CD4-positive, alpha-beta T cell (primary cell): ENCODE data around the gene ADH5. TPM values are rescaled to one million over a fixed set of nuclear protein-coding genes. Genes with fewer than 3 reads are reported as not detected.
"Not testable (repeated sequence)": the region's sequence is repeated elsewhere in the genome, so short reads cannot be mapped to it uniquely, and the experiment has no call there.

Experiments
- ATAC-seq: fragments of 200-7000 bp; cut with Tn5 transposase; one replicate; pipeline ENCODE4 v1.10.0; 2022; ENCODE audit warnings: mild to moderate bottlenecking; ENCODE audit not compliant: poor library complexity
- CTCF ChIA-PET: fragments of 350-600 bp; sonication (Branson Sonifier 250); formaldehyde crosslinking; loops from one replicate; lab custom pipeline; 2021; ENCODE audit warnings: antibody characterized with exemption, inconsistent platforms; lab: Charles Lee
- POLR2A ChIA-PET: fragments of 350-600 bp; sonication (Branson Sonifier 250); formaldehyde crosslinking; loops from one replicate; lab custom pipeline; 2021; ENCODE audit warnings: antibody characterized with exemption, inconsistent platforms; lab: Charles Lee
- DNase-seq, 14 experiments: peaks; one replicate each; pipeline ENCODE4 v3.0.0-alpha.2; 2013 to 2020; ENCODE audit warnings: mixed read lengths in 2 of 14
- H3K27ac ChIP-seq, 2 donors: one replicate each; pipeline versions ENCODE4 v1.5.1 to v1.7.0; 2013; ENCODE audit warnings: low read length in 2 of 2, low read depth in 1 of 2, mild to moderate bottlenecking in 1 of 2
- H3K27me3 ChIP-seq, 2 experiments: 1 replicate in 1 of 2; 2 replicates in 1 of 2; pipeline versions ENCODE4 v1.6.1 to v1.7.0; 2013; ENCODE audit warnings: low read length in 2 of 2, control low read depth in 1 of 2, mild to moderate bottlenecking in 1 of 2, moderate library complexity in 1 of 2; ENCODE audit not compliant: insufficient read depth in 2 of 2, control insufficient read depth in 1 of 2
- H3K36me3 ChIP-seq: one replicate; pipeline ENCODE4 v1.6.1; 2013; ENCODE audit warnings: low read length, control low read depth; ENCODE audit not compliant: insufficient read depth
- H3K4me1 ChIP-seq: one replicate; pipeline ENCODE4 v1.6.1; 2013; ENCODE audit warnings: low read length, control low read depth; ENCODE audit not compliant: insufficient read depth
- H3K4me3 ChIP-seq: one replicate; pipeline ENCODE4 v1.5.1; 2013; ENCODE audit warnings: mild to moderate bottlenecking, low read length, moderate library complexity
- H3K9me3 ChIP-seq, 2 experiments: 1 replicate in 1 of 2; 2 replicates in 1 of 2; pipeline versions ENCODE4 v1.6.1 to v1.7.0; 2013; ENCODE audit warnings: low read length in 2 of 2, mild to moderate bottlenecking in 2 of 2, control low read depth in 1 of 2, moderate library complexity in 1 of 2; ENCODE audit not compliant: control insufficient read depth in 1 of 2, insufficient read depth in 1 of 2
- H3K27ac Mint-ChIP-seq: one replicate; pipeline ENCODE4 v1.8.0; 2020; ENCODE audit warnings: mixed read lengths
- H3K27me3 Mint-ChIP-seq: one replicate; pipeline ENCODE4 v1.8.0; 2021; ENCODE audit warnings: mixed read lengths
- H3K36me3 Mint-ChIP-seq: one replicate; pipeline ENCODE4 v1.8.0; 2021; ENCODE audit warnings: low read depth, mixed read lengths
- H3K4me1 Mint-ChIP-seq: one replicate; pipeline ENCODE4 v1.8.0; 2021; ENCODE audit warnings: low read depth, mixed read lengths
- H3K4me3 Mint-ChIP-seq: one replicate; pipeline ENCODE4 v1.8.0; 2020; ENCODE audit warnings: mild to moderate bottlenecking, mixed read lengths
- H3K9me3 Mint-ChIP-seq: one replicate; pipeline ENCODE4 v1.8.0; 2020; ENCODE audit warnings: mixed read lengths
- intact Hi-C, 2 experiments: fragments of 100-400 bp; cut with DNase I in 1 of 2; cut with micrococcal nuclease in 1 of 2; formaldehyde crosslinking; loops; one replicate each; pipeline versions ENCODE4 v1.15.1 to v1.9.0; 2023 to 2025; cut with DNase I, micrococcal nuclease
- total RNA-seq, 174 experiments: library from RNA in 2 of 174; stranded (reverse) in 2 of 174; gene quantifications; one replicate each; pipeline ENCODE4 v1.2.3 and lab custom pipeline; 2021 to 2026
- TF ChIP-seq, protein P1 (sequence below): fragments of 200-600 bp; IDR thresholded peaks from one replicate; pipeline ENCODE4 v1.8.0; 2022; ENCODE audit warnings: antibody characterized with exemption, mild to moderate bottlenecking

The ADH5 gene
- total RNA-seq, 2 experiments from 2014 or later, result 49.1 to 52.0 TPM

DNA sequence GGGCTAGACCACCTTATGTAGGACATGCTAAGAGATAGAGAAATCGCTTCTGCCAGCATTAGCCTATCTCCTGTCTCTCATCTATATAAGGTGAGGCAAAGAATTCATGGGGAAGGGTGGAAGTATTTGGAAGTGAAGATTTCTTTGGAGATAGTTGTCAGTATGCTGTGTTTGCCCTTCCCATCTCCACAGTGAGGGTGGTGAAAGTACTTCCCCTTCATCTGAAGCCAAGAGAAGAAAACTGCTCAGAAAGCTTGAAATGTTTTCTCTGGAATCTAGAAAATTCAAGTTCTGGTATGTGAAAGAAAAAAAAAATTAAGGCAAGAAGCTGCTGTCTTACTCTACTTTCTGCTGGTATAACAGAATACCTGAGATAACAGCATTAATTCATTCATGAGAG, 12.3 kb upstream of the ADH5 start:
- Mint-ChIP-seq H3K4me1 (no peaks in the 10 kb centered on the region), H3K9me3 (no peaks in the 10 kb centered on the region), H3K4me3 (no peak overlapping the region), H3K27ac (no peak overlapping the region), H3K36me3 (no peaks in the 10 kb centered on the region), H3K27me3 (no peaks in the 10 kb centered on the region)
- intact Hi-C loops, result no loop called here
- no peaks in the 10 kb centered on the region for H3K4me1 ChIP-seq
- DNase-seq, result no peak
- H3K9me3 ChIP-seq, result no peaks in the 10 kb centered on the region
- ChIA-PET CTCF (no interaction called here), POLR2A (interaction anchor here (0.9 kb wide), 1 partner anchor 13 kb away, joined by 3 read pairs; the partner anchor contains the start of gene ADH5)
- H3K4me3 ChIP-seq, result no peak overlapping the region
- TF ChIP-seq, protein P1, sequence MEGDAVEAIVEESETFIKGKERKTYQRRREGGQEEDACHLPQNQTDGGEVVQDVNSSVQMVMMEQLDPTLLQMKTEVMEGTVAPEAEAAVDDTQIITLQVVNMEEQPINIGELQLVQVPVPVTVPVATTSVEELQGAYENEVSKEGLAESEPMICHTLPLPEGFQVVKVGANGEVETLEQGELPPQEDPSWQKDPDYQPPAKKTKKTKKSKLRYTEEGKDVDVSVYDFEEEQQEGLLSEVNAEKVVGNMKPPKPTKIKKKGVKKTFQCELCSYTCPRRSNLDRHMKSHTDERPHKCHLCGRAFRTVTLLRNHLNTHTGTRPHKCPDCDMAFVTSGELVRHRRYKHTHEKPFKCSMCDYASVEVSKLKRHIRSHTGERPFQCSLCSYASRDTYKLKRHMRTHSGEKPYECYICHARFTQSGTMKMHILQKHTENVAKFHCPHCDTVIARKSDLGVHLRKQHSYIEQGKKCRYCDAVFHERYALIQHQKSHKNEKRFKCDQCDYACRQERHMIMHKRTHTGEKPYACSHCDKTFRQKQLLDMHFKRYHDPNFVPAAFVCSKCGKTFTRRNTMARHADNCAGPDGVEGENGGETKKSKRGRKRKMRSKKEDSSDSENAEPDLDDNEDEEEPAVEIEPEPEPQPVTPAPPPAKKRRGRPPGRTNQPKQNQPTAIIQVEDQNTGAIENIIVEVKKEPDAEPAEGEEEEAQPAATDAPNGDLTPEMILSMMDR, result no peak
- ATAC-seq, result no peak
- no peaks in the 10 kb centered on the region for H3K36me3 ChIP-seq
- H3K27me3 ChIP-seq, result no peaks in the 10 kb centered on the region
- no peak overlapping the region for H3K27ac ChIP-seq

DNA sequence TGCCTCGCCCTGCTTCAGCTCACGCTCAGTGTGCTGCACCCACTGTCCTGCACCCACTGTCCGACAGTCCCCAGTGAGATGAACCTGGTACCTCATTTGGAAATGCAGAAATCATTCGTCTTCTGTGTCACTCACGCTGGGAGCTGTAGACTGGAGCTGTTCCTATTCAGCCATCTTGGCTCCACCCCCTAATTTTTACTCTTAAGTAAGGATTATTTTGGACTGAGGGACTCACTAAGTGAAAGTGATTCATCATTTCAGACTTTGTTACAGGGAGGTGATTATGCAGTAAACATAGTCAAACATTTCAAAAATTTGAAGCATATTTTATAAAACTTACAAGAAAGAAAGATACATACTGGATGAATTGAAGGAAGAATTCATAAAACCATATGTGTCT, 11.2 kb upstream of the ADH5 start:
- H3K27ac Mint-ChIP-seq, result not testable (repeated sequence)
- POLR2A ChIA-PET, result interaction anchor here (0.9 kb wide), 1 partner anchor 12 kb away, joined by 3 read pairs; the partner anchor contains the start of gene ADH5

DNA sequence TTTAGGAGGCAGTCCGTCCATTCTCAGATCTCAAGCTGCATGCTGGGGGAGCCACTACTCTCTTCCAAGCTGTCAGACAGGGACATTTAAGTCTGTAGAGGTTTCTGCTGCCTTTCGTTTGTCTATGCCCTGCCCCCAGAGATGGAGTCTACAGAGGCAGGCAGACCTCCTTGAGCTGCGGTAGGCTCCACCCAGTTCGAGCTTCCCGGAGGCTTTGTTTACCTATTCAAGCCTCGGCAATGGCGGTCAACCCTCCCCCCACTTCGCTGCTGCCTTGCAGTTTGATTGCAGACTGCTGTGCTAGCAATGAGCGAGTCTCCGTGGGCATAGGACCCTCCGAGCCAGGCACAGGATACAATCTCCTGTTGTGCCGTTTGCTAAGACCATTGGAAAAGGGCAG, 10.7 kb upstream of the ADH5 start:
- Histone ChIP-seq H3K27ac (no peak overlapping the region), H3K9me3 (no peaks in the 10 kb centered on the region), H3K36me3 (no peaks in the 10 kb centered on the region), H3K27me3 (no peaks in the 10 kb centered on the region), H3K4me3 (no peak overlapping the region), H3K4me1 (no peaks in the 10 kb centered on the region)
- Mint-ChIP-seq H3K27me3 (no peaks in the 10 kb centered on the region), H3K4me3 (no peak overlapping the region), H3K36me3 (no peaks in the 10 kb centered on the region), H3K27ac (no peak overlapping the region), H3K9me3 (no peaks in the 10 kb centered on the region), H3K4me1 (no peaks in the 10 kb centered on the region)
- intact Hi-C loops, result no loop called here
- TF ChIP-seq, protein P1, result no peak
- ChIA-PET CTCF (no interaction called here), POLR2A (no interaction called here)
- DNase-seq, result no peak
- ATAC-seq, result no peak

More for the DNA sequence above, 11.2 kb upstream of the ADH5 start:
- H3K27me3 Mint-ChIP-seq, ATAC-seq, H3K36me3 ChIP-seq, H3K36me3 Mint-ChIP-seq, H3K4me3 ChIP-seq, H3K27ac ChIP-seq, DNase-seq, H3K4me3 Mint-ChIP-seq, H3K4me1 ChIP-seq, intact Hi-C loops, CTCF ChIA-PET, H3K27me3 ChIP-seq, H3K4me1 Mint-ChIP-seq, H3K9me3 ChIP-seq, H3K9me3 Mint-ChIP-seq: not testable (repeated sequence)

DNA sequence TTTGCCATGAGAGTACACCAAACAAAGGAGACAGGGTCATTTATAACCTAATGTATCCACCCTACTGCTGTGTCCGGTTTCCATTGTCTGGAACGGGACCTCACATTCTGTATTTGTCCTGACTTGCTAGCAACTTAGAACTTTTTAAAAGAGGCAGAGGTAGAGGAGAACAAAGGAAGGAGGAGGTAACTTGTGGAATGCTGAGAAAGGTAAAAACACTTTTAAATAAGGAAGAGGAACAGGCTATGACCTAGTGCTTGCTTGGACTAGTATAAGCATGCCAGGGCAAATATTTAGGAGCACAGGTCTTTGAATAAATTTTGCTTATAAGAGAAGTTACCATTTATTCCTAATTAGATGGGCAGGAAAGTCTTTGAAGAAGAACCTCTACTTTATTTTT, 3.3 kb upstream of the ADH5 start:
- H3K4me3 Mint-ChIP-seq, H3K27ac Mint-ChIP-seq, H3K27me3 Mint-ChIP-seq, POLR2A ChIA-PET, H3K36me3 Mint-ChIP-seq, H3K36me3 ChIP-seq, ATAC-seq, H3K27me3 ChIP-seq, H3K4me3 ChIP-seq, H3K9me3 ChIP-seq, DNase-seq, H3K27ac ChIP-seq, H3K9me3 Mint-ChIP-seq, CTCF ChIA-PET: not testable (repeated sequence)
- intact Hi-C loops, result loop anchor here in 1 of 2 experiments (5.0 kb wide), 1 partner anchor 435 kb away; the partner anchor contains the start of gene TSPAN5
- peaks cover 19% of the 10 kb centered on the region for H3K4me1 ChIP-seq
- H3K4me1 Mint-ChIP-seq, result peaks cover 44% of the 10 kb centered on the region
